Measurements from ENCODE around the gene RER1. TPM values are rescaled to one million over a fixed set of nuclear protein-coding genes. Genes with fewer than 3 reads are reported as not detected.

Gene RER1
- total RNA-seq, 1 experiment from 2014 or later, result 141 TPM

- no peaks in the 10 kb centered on the region for H3K4me1 ChIP-seq
- H3K36me3 Mint-ChIP-seq (ENCODE audit: insufficient read depth, unreplicated experiment), result no peaks in the 10 kb centered on the region
- H3K4me1 Mint-ChIP-seq (ENCODE audit: low read depth, unreplicated experiment), result no peaks in the 10 kb centered on the region
- H3K36me3 ChIP-seq (ENCODE audit: control insufficient read depth, insufficient read depth, low read length), result no peaks in the 10 kb centered on the region
- no peak overlapping the region for H3K4me3 Mint-ChIP-seq (ENCODE audit: unreplicated experiment)
- CTCF ChIA-PET, result no interaction called here
- H3K27me3 ChIP-seq (replicated peaks; ENCODE audit: control insufficient read depth, insufficient read depth, low read length), result no peaks in the 10 kb centered on the region
- DNase-seq, result no peak
- no peaks in the 10 kb centered on the region for H3K9me3 Mint-ChIP-seq (ENCODE audit: unreplicated experiment)
- POLR2A ChIA-PET, result no interaction called here
- no TSS peak for BruUV-seq (replicated peaks)
- intact Hi-C loops (cut with micrococcal nuclease; ENCODE audit: unreplicated experiment), result no loop called here
- H3K9me3 ChIP-seq, result no peaks in the 10 kb centered on the region
- H3K27ac Mint-ChIP-seq (ENCODE audit: unreplicated experiment), result no peak overlapping the region
- TF ChIP-seq CTCF (IDR thresholded peaks at IDR 0.05; ENCODE audit: insufficient read depth in 1 of 2, low read depth in 1 of 2, low read length in 1 of 2, severe bottlenecking in 1 of 2, unreplicated experiment in 1 of 2), result no peak
- no peak overlapping the region for H3K4me3 ChIP-seq (ENCODE audit: low read depth, low read length)
- H3K27me3 Mint-ChIP-seq (ENCODE audit: insufficient read depth, unreplicated experiment), result no peaks in the 10 kb centered on the region
These were observed 17.1 kb upstream of the RER1 start for GRCh38 chr1:2374252-2375155.

- Mint-ChIP-seq H3K27me3 (ENCODE audit: insufficient read depth, unreplicated experiment) (no peaks in the 10 kb centered on the region), H3K36me3 (ENCODE audit: insufficient read depth, unreplicated experiment) (no peaks in the 10 kb centered on the region), H3K27ac (ENCODE audit: unreplicated experiment) (no peak overlapping the region), H3K9me3 (ENCODE audit: unreplicated experiment) (no peaks in the 10 kb centered on the region), H3K4me1 (ENCODE audit: low read depth, unreplicated experiment) (no peaks in the 10 kb centered on the region), H3K4me3 (ENCODE audit: unreplicated experiment) (no peak overlapping the region)
- H3K9me3 ChIP-seq, result no peaks in the 10 kb centered on the region
- no peaks in the 10 kb centered on the region for H3K4me1 ChIP-seq
- no TSS peak for BruUV-seq (replicated peaks)
- POLR2A ChIA-PET, result no interaction called here
- no peaks in the 10 kb centered on the region for H3K27me3 ChIP-seq (replicated peaks; ENCODE audit: control insufficient read depth, insufficient read depth, low read length)
- H3K36me3 ChIP-seq (ENCODE audit: control insufficient read depth, insufficient read depth, low read length), result no peaks in the 10 kb centered on the region
- DNase-seq, result no peak
- intact Hi-C loops (cut with micrococcal nuclease; ENCODE audit: unreplicated experiment), result no loop called here
- TF ChIP-seq CTCF (IDR thresholded peaks at IDR 0.05; ENCODE audit: insufficient read depth in 1 of 2, low read depth in 1 of 2, low read length in 1 of 2, severe bottlenecking in 1 of 2, unreplicated experiment in 1 of 2), result no peak
- H3K4me3 ChIP-seq (ENCODE audit: low read depth, low read length), result no peak overlapping the region
- CTCF ChIA-PET, result no interaction called here
These were observed 16.3 kb upstream of the RER1 start for GRCh38 chr1:2375246-2375922.

GRCh38 chr1:2375923-2376260 lies 15.7 kb upstream of the RER1 start:
- Mint-ChIP-seq H3K27ac (ENCODE audit: unreplicated experiment) (no peak overlapping the region), H3K27me3 (ENCODE audit: insufficient read depth, unreplicated experiment) (no peaks in the 10 kb centered on the region), H3K4me3 (ENCODE audit: unreplicated experiment) (no peak overlapping the region), H3K36me3 (ENCODE audit: insufficient read depth, unreplicated experiment) (no peaks in the 10 kb centered on the region), H3K4me1 (ENCODE audit: low read depth, unreplicated experiment) (no peaks in the 10 kb centered on the region), H3K9me3 (ENCODE audit: unreplicated experiment) (no peaks in the 10 kb centered on the region)
- Histone ChIP-seq H3K9me3 (no peaks in the 10 kb centered on the region), H3K27me3 (replicated peaks; ENCODE audit: control insufficient read depth, insufficient read depth, low read length) (no peaks in the 10 kb centered on the region), H3K4me3 (ENCODE audit: low read depth, low read length) (no peak overlapping the region), H3K36me3 (ENCODE audit: control insufficient read depth, insufficient read depth, low read length) (no peaks in the 10 kb centered on the region), H3K4me1 (no peaks in the 10 kb centered on the region)
- BruUV-seq (replicated peaks), result no TSS peak
- ChIA-PET POLR2A (no interaction called here), CTCF (no interaction called here)
- TF ChIP-seq CTCF (IDR thresholded peaks at IDR 0.05; ENCODE audit: insufficient read depth in 1 of 2, low read depth in 1 of 2, low read length in 1 of 2, severe bottlenecking in 1 of 2, unreplicated experiment in 1 of 2), result no peak
- DNase-seq, result no peak
- intact Hi-C loops (cut with micrococcal nuclease; ENCODE audit: unreplicated experiment), result no loop called here

Measured in Caco-2 (cell line).